Testis (tissue), 2 donors: ENCODE results near the gene ZXDC.

Experiments used
- CTCF ChIP-seq, 3 experiments: fragments of 450-650 bp in 2 of 3; fragments of 200-600 bp in 1 of 3; sonication (generic) in 1 of 3; IDR thresholded peaks; one replicate each; pipeline ENCODE4 v1.5.1; 2016 to 2019; ENCODE audit warnings: antibody characterized with exemption in 3 of 3, mild to moderate bottlenecking in 2 of 3, moderate library complexity in 1 of 3
- POLR2A ChIP-seq: fragments of 450-650 bp; IDR thresholded peaks from one replicate; pipeline ENCODE4 v1.6.1; 2017; ENCODE audit warnings: antibody characterized with exemption, mild to moderate bottlenecking, moderate library complexity

DNA sequence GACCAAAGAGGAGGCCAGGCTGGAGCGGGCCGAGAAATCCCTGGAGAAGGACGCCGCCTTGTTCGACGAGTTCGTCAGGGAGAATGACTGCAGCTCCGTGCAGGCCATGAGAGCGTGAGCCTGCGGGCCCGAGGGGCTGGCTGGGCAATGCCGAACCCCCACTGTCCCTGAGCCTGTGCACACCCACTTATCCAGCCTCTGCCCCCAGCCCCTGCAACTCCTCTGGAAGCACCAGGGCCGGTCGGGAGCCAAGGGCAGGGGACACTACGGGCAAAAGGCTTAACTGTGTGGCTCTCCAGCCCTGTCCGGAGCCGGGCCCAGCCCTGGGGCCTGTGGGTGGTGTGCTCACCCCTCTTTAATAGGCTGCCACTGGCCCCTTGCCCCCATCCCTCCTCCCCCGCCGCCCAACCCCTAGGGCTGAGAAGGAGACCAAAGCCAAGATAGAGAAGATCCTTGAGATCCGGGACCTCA lies 57.0 kb downstream of the ZXDC start:
- TF ChIP-seq CTCF (IDR thresholded peaks at IDR 0.05) (no peak), POLR2A (no peak)
